Smooth muscle cell (in vitro differentiated cells): ENCODE results near the gene RAPGEF1. TPM values are rescaled to one million over a fixed set of nuclear protein-coding genes. Genes with fewer than 3 reads are reported as not detected.

Experiments used
- DNase-seq: peaks from one replicate; lab custom pipeline; 2025; ENCODE audit not compliant: unreplicated experiment; lab: John Stamatoyannopoulos, UW
- H2AFZ ChIP-seq: fragments of 200-600 bp; sonication (generic); 2 replicates; pipeline ENCODE4 v1.6.0; 2016; ENCODE audit warnings: antibody characterized with exemption, low read depth, mild to moderate bottlenecking
- H3F3A ChIP-seq: fragments of 200-600 bp; sonication (generic); 2 replicates; pipeline ENCODE4 v1.6.0; 2017; ENCODE audit warnings: antibody characterized with exemption, low read depth
- H3K27ac ChIP-seq: fragments of 200-600 bp; sonication (generic); 2 replicates; pipeline ENCODE4 v1.5.1; 2016; ENCODE audit warnings: low read depth, mild to moderate bottlenecking
- H3K27me3 ChIP-seq: fragments of 200-600 bp; sonication (generic); 2 replicates; pipeline ENCODE4 v1.6.1; 2016; ENCODE audit warnings: low read depth, mild to moderate bottlenecking
- H3K36me3 ChIP-seq: fragments of 200-600 bp; sonication (generic); 2 replicates; pipeline ENCODE4 v1.5.1; 2016; ENCODE audit warnings: low read depth
- H3K4me1 ChIP-seq: fragments of 200-600 bp; sonication (generic); 2 replicates; pipeline ENCODE4 v1.5.1; 2016; ENCODE audit warnings: low read depth
- H3K4me2 ChIP-seq: fragments of 200-600 bp; sonication (generic); 2 replicates; pipeline ENCODE4 v1.6.0; 2016; ENCODE audit warnings: mild to moderate bottlenecking
- H3K4me3 ChIP-seq: fragments of 200-600 bp; sonication (generic); 2 replicates; pipeline ENCODE4 v1.5.1; 2016; ENCODE audit warnings: mild to moderate bottlenecking
- H3K79me2 ChIP-seq: fragments of 200-600 bp; sonication (generic); 2 replicates; pipeline ENCODE4 v1.6.0; 2016; ENCODE audit warnings: low read depth, mild to moderate bottlenecking
- H3K9ac ChIP-seq: fragments of 200-600 bp; sonication (generic); 2 replicates; pipeline ENCODE4 v1.6.0; 2016; ENCODE audit warnings: low read depth
- H3K9me3 ChIP-seq: fragments of 200-600 bp; sonication (generic); replicated peaks from 2 replicates; pipeline ENCODE4 v1.5.1; 2016; ENCODE audit warnings: low read depth
- H4K20me1 ChIP-seq: fragments of 200-600 bp; sonication (generic); 2 replicates; pipeline ENCODE4 v1.6.0; 2016; ENCODE audit warnings: low read depth
- WGBS: methylation state at CpG from one replicate; pipeline ENCODE4 v1.1.7; 2016; ENCODE audit warnings: low lambda C conversion rate; 5-methylcytosine and 5-hydroxymethylcytosine counted together
- polyA plus RNA-seq: library from polyadenylated mRNA; unstranded; fragments of >200 nt; fragmentation: Nextera tagmentation; extraction: Ambion mirVana; gene quantifications from 2 replicates; pipeline ENCODE4 v1.2.1, GENCODE V29; 2016
- total RNA-seq: library from RNA; depleted of rRNA; stranded (reverse); fragments of >200 nt; gene quantifications from 2 replicates; pipeline ENCODE4 v1.2.3, GENCODE V29; 2014
- TF ChIP-seq, protein P1 (sequence below): fragments of 200-600 bp; sonication (generic); IDR thresholded peaks from 2 replicates; pipeline ENCODE4 v1.5.1; 2017; ENCODE audit warnings: borderline replicate concordance, mild to moderate bottlenecking, antibody characterized with exemption; ENCODE audit not compliant: insufficient read depth, poor library complexity, severe bottlenecking

RAPGEF1 gene
- total and polyA plus RNA-seq, 2 experiments from 2014 or later, result 16.4 to 17.8 TPM

DNA sequence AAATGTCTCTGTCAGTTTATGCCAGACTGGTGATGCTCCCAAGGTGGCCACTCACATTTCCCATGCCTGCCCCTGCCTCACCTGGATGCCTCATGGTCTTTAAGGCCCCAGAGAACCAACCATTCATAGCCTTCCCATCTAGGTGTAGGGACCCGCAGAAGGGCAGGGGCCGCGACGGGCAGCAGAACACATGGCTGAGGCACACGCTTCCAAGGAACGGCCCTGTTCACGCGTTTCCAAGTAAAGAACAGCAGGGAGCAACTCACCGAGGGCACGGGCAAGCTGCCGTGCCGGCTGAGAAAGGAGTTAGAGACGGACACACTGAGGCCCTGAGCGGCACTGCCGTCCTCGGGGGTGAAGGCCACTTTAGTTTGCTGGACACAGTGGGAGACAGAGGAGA, 121.1 kb downstream of the RAPGEF1 start:
- no peaks in the 10 kb centered on the region for H4K20me1 ChIP-seq
- H3K79me2 ChIP-seq, result no peaks in the 10 kb centered on the region
- H3K9ac ChIP-seq, result no peak overlapping the region
- H3F3A ChIP-seq, result no peaks in the 10 kb centered on the region
- H3K4me3 ChIP-seq, result no peak overlapping the region
- H3K27ac ChIP-seq, result no peak overlapping the region
- H3K4me1 ChIP-seq, result no peaks in the 10 kb centered on the region
- no peak overlapping the region for H2AFZ ChIP-seq
- no peaks in the 10 kb centered on the region for H3K9me3 ChIP-seq
- TF ChIP-seq, protein P1, sequence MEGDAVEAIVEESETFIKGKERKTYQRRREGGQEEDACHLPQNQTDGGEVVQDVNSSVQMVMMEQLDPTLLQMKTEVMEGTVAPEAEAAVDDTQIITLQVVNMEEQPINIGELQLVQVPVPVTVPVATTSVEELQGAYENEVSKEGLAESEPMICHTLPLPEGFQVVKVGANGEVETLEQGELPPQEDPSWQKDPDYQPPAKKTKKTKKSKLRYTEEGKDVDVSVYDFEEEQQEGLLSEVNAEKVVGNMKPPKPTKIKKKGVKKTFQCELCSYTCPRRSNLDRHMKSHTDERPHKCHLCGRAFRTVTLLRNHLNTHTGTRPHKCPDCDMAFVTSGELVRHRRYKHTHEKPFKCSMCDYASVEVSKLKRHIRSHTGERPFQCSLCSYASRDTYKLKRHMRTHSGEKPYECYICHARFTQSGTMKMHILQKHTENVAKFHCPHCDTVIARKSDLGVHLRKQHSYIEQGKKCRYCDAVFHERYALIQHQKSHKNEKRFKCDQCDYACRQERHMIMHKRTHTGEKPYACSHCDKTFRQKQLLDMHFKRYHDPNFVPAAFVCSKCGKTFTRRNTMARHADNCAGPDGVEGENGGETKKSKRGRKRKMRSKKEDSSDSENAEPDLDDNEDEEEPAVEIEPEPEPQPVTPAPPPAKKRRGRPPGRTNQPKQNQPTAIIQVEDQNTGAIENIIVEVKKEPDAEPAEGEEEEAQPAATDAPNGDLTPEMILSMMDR, result no peak
- no peak overlapping the region for H3K4me2 ChIP-seq
- no peaks in the 10 kb centered on the region for H3K36me3 ChIP-seq
- DNase-seq, result no peak
- WGBS, result over 99% methylated on average over 16 of the region's 16 CpGs
- no peaks in the 10 kb centered on the region for H3K27me3 ChIP-seq

DNA sequence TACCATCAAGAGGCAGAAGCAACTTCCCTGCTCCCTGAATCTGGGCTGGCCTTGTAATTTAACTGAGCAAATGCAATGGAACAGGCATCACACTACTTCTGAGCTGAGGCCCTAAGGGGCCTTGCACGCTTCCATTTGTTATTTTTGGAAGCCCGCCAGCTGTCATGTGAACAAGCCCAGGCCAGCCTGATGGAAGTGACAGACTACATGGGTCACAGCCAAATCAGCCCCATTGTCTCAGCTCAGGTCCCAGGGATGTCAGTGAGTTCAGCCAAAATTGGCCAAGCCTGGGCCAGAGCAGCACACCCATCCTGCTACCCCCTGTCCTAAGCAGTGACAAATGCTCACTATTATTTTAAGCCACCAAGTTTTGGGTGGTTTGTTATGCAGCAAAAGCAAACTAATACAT, 121.8 kb downstream of the RAPGEF1 start:
- WGBS, result 50% methylated on average over 2 of the region's 2 CpGs

DNA sequence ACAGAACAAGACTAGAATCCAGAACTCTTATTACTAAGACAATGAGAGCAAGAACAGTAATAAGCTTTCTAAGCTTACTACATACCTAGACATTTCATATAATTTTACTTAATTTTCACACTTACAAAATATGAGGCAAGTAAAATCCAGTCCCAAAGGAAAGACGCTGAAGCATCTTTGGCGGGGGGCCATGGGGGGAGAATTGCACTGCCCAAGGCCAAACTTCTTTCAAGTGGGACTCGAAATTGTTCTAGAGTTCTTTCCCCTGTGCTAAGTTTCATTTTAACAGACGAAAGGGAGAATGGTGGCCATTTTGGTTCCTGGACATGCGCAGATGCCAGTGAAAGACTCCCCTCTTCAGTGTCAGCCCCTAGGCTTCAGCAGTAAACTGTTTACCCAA, 122.3 kb downstream of the RAPGEF1 start:
- no peaks in the 10 kb centered on the region for H3K9me3 ChIP-seq
- 97% methylated on average over 5 of the region's 5 CpGs for WGBS
- H3K79me2 ChIP-seq, result no peaks in the 10 kb centered on the region
- DNase-seq, result no peak
- no peaks in the 10 kb centered on the region for H3K27me3 ChIP-seq
- TF ChIP-seq, protein P1, result no peak
- no peaks in the 10 kb centered on the region for H3K36me3 ChIP-seq
- H3K27ac ChIP-seq, result no peak overlapping the region
- no peak overlapping the region for H3K4me2 ChIP-seq
- H4K20me1 ChIP-seq, result no peaks in the 10 kb centered on the region
- no peaks in the 10 kb centered on the region for H3K4me1 ChIP-seq
- H2AFZ ChIP-seq, result no peak overlapping the region
- no peaks in the 10 kb centered on the region for H3F3A ChIP-seq
- H3K4me3 ChIP-seq, result no peak overlapping the region
- H3K9ac ChIP-seq, result no peak overlapping the region

More for the DNA sequence above, 121.8 kb downstream of the RAPGEF1 start:
- Histone ChIP-seq H3F3A (no peaks in the 10 kb centered on the region), H3K27me3 (no peaks in the 10 kb centered on the region), H3K4me2 (no peak overlapping the region), H3K9me3 (no peaks in the 10 kb centered on the region), H3K36me3 (no peaks in the 10 kb centered on the region), H3K4me1 (no peaks in the 10 kb centered on the region), H4K20me1 (no peaks in the 10 kb centered on the region), H3K79me2 (no peaks in the 10 kb centered on the region), H3K27ac (no peak overlapping the region), H3K4me3 (no peak overlapping the region), H2AFZ (no peak overlapping the region), H3K9ac (no peak overlapping the region)
- TF ChIP-seq, protein P1, result no peak
- no peak for DNase-seq

DNA sequence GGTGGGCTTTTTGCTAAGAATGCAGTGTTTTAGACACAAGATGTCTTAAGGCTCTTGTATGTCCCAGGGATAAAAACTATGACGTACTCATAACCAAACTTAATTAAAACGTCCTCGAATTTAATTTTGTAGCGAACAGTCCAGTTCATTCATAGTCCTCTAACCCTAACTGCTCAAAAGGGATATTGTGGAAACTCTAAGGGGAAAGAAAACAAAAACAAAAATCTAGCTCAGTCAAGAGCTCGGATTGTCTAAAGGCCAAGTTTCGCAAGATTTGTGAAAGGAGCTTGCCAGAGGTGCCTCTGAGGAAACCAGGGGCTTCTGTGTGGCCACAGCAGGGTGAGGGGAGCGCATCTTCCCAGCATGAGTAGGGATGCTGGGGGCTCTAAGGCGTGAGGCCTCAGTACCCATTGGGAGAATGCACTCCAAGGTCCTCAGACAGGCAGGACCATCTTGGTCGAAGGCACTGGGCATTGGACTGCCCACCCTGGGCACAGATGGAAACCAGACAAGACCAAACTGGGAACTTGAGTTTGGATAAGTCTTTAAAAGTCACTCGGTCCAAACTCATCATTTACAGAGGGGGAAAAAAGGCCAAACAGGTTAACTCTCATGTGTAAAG, 122.8 kb downstream of the RAPGEF1 start:
- no peak overlapping the region for H2AFZ ChIP-seq
- no peaks in the 10 kb centered on the region for H3F3A ChIP-seq
- no peak for DNase-seq
- no peaks in the 10 kb centered on the region for H3K9me3 ChIP-seq
- H4K20me1 ChIP-seq, result no peaks in the 10 kb centered on the region
- TF ChIP-seq, protein P1, result no peak
- H3K27me3 ChIP-seq, result no peaks in the 10 kb centered on the region
- H3K4me1 ChIP-seq, result no peaks in the 10 kb centered on the region
- H3K9ac ChIP-seq, result no peak overlapping the region
- no peak overlapping the region for H3K27ac ChIP-seq
- H3K36me3 ChIP-seq, result no peaks in the 10 kb centered on the region
- WGBS, result 83% methylated on average over 10 of the region's 10 CpGs
- H3K4me2 ChIP-seq, result no peak overlapping the region
- no peak overlapping the region for H3K4me3 ChIP-seq
- no peaks in the 10 kb centered on the region for H3K79me2 ChIP-seq
